HepG2 (cell line): Measurements from ENCODE around the gene DPEP1. TPM values are rescaled to one million over a fixed set of nuclear protein-coding genes. Genes with fewer than 3 reads are reported as not detected.
"Not testable (repeated sequence)": the region's sequence is repeated elsewhere in the genome, so short reads cannot be mapped to it uniquely, and the experiment has no call there.

Experiments used
- ATAC-seq: fragments of 200-7000 bp; cut with Tn5 transposase; 3 replicates; pipeline ENCODE4 v1.9.1; 2020; ENCODE audit warnings: mild to moderate bottlenecking, moderate library complexity
- BruUV-seq: library from RNA; stranded (reverse); fragments of 400-500 nt; replicated peaks from 2 replicates; lab custom pipeline; 2021; lab: Mats Ljungman, UMichigan
- CTCF ChIA-PET: fragments of 300-600 bp; formaldehyde crosslinking; extraction: SDS; loops from one replicate; lab custom pipeline; 2021; ENCODE audit warnings: low total read pairs, inconsistent platforms, low intra/inter-chr PET ratio; lab: Yijun Ruan, JAX
- POLR2A ChIA-PET: fragments of 350-600 bp; sonication (Branson Sonifier 250); formaldehyde crosslinking; loops from one replicate; lab custom pipeline; 2020; ENCODE audit warnings: antibody characterized with exemption, inconsistent platforms; lab: Yijun Ruan, JAX
- DNase-seq: peaks from one replicate; pipeline ENCODE4 v3.0.0-alpha.2; 2015; ENCODE audit warnings: low spot score
- FAIRE-seq: peaks from 3 replicates; lab custom pipeline; 2011; peaks lifted over from hg19 to GRCh38; lab: Jason Lieb, UNC
- H2AFZ ChIP-seq: one replicate; pipeline ENCODE4 v1.6.1; 2011; ENCODE audit warnings: low read length, inconsistent platforms
- H3K27ac ChIP-seq: fragments of 300-600 bp; 3 replicates; pipeline ENCODE4 v1.8.0; 2011; ENCODE audit warnings: mixed run types, mild to moderate bottlenecking, mixed read lengths, low read length, inconsistent platforms; ENCODE audit not compliant: insufficient read depth; ENCODE audit errors: extremely low read length
- H3K27me3 ChIP-seq, 2 experiments: fragments of 200-600 bp in 1 of 2; 2 replicates in 1 of 2; 3 replicates in 1 of 2; pipeline versions ENCODE4 v1.6.0 to v1.8.0; 2011; ENCODE audit warnings: low read length in 2 of 2, mild to moderate bottlenecking in 2 of 2, moderate library complexity in 2 of 2, inconsistent platforms in 1 of 2; ENCODE audit not compliant: insufficient read depth in 2 of 2, control insufficient read depth in 1 of 2
- H3K36me3 ChIP-seq, 2 experiments: fragments of 200-600 bp in 1 of 2; replicated peaks in 1 of 2; 2 replicates in 1 of 2; 3 replicates in 1 of 2; pipeline versions ENCODE4 v1.5.1 to v1.8.0; 2011; ENCODE audit warnings: low read length in 2 of 2, inconsistent platforms in 1 of 2; ENCODE audit not compliant: insufficient read depth in 2 of 2, control insufficient read depth in 1 of 2
- H3K4me1 ChIP-seq: 2 replicates; pipeline ENCODE4 v1.5.1; 2012; ENCODE audit warnings: low read length, inconsistent platforms; ENCODE audit not compliant: insufficient read depth
- H3K4me2 ChIP-seq: 2 replicates; pipeline ENCODE4 v1.6.0; 2011; ENCODE audit warnings: low read depth, low read length, inconsistent platforms
- H3K4me3 ChIP-seq, 3 experiments: fragments of 200-600 bp in 1 of 3; sonication (generic), shearing (Covaris generic) in 1 of 3; replicated peaks in 1 of 3; 2 replicates each; pipeline ENCODE4 v1.5.1; 2011 to 2016; ENCODE audit warnings: low read length in 3 of 3, inconsistent platforms in 2 of 3, low read depth in 2 of 3, mild to moderate bottlenecking in 2 of 3, control low read depth in 1 of 3, mixed read lengths in 1 of 3; ENCODE audit not compliant: insufficient read depth in 1 of 3
- H3K79me2 ChIP-seq: one replicate; pipeline ENCODE4 v1.6.1; 2011; ENCODE audit warnings: low read length, inconsistent platforms; ENCODE audit not compliant: insufficient read depth
- H3K9ac ChIP-seq: 2 replicates; pipeline ENCODE4 v1.6.0; 2011; ENCODE audit warnings: mild to moderate bottlenecking, low read depth, low read length, inconsistent platforms; ENCODE audit not compliant: insufficient read depth
- H3K9me3 ChIP-seq: 2 replicates; pipeline ENCODE4 v1.5.1; 2012; ENCODE audit warnings: mild to moderate bottlenecking, low read length
- H4K20me1 ChIP-seq: 2 replicates; pipeline ENCODE4 v1.6.0; 2011; ENCODE audit warnings: inconsistent platforms, mild to moderate bottlenecking, low read length, moderate library complexity; ENCODE audit not compliant: insufficient read depth
- HNRNPK ChIP-seq: fragments of 200-400 bp; formaldehyde crosslinking; IDR thresholded peaks from 2 replicates; pipeline ENCODE4 v1.6.1; 2018; ENCODE audit warnings: low read length, low read depth, moderate library complexity, mild to moderate bottlenecking; ENCODE audit not compliant: poor library complexity, severe bottlenecking
- PCBP1 ChIP-seq: fragments of 200-400 bp; formaldehyde crosslinking; IDR thresholded peaks from 2 replicates; pipeline ENCODE4 v1.6.1; 2017; ENCODE audit warnings: mild to moderate bottlenecking, low read depth, low read length, borderline replicate concordance
- PCBP2 ChIP-seq: fragments of 200-400 bp; formaldehyde crosslinking; optimal IDR thresholded peaks from 2 replicates; pipeline ENCODE3; 2018; ENCODE audit warnings: low read length, low read depth; ENCODE audit not compliant: poor library complexity, severe bottlenecking
- ZBTB39 ChIP-seq: sonication (generic); formaldehyde crosslinking; IDR thresholded peaks from 2 replicates; pipeline ENCODE4 v1.5.0; 2020; ENCODE audit warnings: missing genetic modification reagents
- ZNF629 ChIP-seq: sonication (generic); formaldehyde crosslinking; conservative IDR thresholded peaks from 2 replicates; pipeline ENCODE4 v1.5.0; 2020; ENCODE audit warnings: missing genetic modification reagents
- WGBS: methylation state at CpG from one replicate; pipeline ENCODE4 v1.1.6; 2017; ENCODE audit warnings: low lambda C conversion rate; 5-methylcytosine and 5-hydroxymethylcytosine counted together
- in situ Hi-C: cut with HindIII; loops from 2 replicates; pipeline ENCODE4 v1.10.0; 2017; ENCODE audit warnings: low pct_unique_long_range_greater_than_20kb; ENCODE audit not compliant: extremely low pct_ligation_motif_present
- intact Hi-C: fragments of 100-400 bp; cut with micrococcal nuclease; formaldehyde crosslinking; loops from one replicate; pipeline ENCODE4 v1.10.0; 2022; ENCODE audit not compliant: unreplicated experiment
- polyA plus RNA-seq, 8 experiments: library from polyadenylated mRNA; depleted of rRNA in 3 of 8; stranded (reverse) in 7 of 8; unstranded in 1 of 8; fragments of >200 nt; fragmentation: Illumina TruSeq in 4 of 8; extraction: Trizol in 4 of 8; gene quantifications; 2 replicates each; pipeline versions ENCODE4 v1.2.1 to v1.2.3, GENCODE V29; 2011 to 2016; ENCODE audit warnings: low read depth in 4 of 8, missing spikeins in 1 of 8, mixed read lengths in 1 of 8; ENCODE audit not compliant: insufficient read depth in 1 of 8
- total RNA-seq, 5 experiments: library from RNA; depleted of rRNA; stranded (reverse); fragments of >200 nt; fragmentation: Illumina TruSeq; extraction: Trizol; gene quantifications; 2 replicates each; pipeline ENCODE4 v1.2.3, GENCODE V29; 2016; ENCODE audit warnings: low read depth in 1 of 5
- TF ChIP-seq, protein P1 (sequence below): sonication (generic); formaldehyde crosslinking; IDR thresholded peaks from 2 replicates; pipeline ENCODE4 v1.4.0; 2020; ENCODE audit warnings: mild to moderate bottlenecking, missing genetic modification reagents

The DPEP1 gene
- total and polyA plus RNA-seq, 2 of the 13 experiments (the other 11 are each of a cell fraction or from before 2014, with no cell fraction given): 37.6 to 52.2 TPM

DNA sequence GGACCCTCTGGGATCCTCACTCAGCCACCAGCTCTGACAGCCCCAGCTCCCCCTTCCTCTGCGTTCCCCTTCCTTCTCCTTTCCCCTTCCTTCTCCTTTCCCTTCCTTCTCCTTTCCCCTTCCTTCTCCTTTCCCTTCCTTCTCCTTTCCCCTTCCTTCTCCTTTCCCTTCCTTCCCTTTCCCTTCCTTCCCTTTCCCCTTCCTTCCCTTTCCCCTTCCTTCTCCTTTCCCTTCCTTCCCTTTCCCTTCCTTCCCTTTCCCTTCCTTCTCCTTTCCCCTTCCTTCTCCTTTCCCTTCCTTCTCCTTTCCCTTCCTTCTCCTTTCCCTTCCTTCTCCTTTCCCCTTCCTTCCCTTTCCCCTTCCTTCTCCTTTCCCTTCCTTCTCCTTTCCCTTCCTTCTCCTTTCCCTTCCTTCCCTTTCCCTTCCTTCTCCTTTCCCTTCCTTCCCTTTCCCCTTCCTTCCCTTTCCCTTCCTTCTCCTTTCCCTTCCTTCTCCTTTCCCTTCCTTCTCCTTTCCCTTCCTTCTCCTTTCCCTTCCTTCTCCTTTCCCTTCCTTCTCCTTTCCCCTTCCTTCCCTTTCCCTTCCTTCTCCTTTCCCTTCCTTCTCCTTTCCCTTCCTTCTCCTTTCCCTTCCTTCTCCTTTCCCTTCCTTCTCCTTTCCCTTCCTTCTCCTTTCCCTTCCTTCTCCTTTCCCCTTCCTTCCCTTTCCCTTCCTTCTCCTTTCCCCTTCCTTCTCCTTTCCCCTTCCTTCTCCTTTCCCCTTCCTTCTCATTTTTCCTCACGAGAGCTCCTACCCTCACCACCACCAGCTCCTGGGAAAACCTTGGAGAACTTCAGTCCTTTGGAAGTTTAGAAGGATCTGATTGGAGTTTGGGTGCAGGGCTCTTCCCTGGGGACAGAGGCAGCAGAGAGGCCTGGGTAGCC is 21.3 kb downstream of the DPEP1 start:
- CTCF ChIA-PET, H3K27ac ChIP-seq, BruUV-seq, H3K4me2 ChIP-seq, H3K9ac ChIP-seq, H3K36me3 ChIP-seq, H3K79me2 ChIP-seq, DNase-seq, H4K20me1 ChIP-seq, FAIRE-seq, ATAC-seq, H3K27me3 ChIP-seq, POLR2A ChIA-PET, H2AFZ ChIP-seq, H3K9me3 ChIP-seq, in situ Hi-C loops, H3K4me3 ChIP-seq, intact Hi-C loops: not testable (repeated sequence)
- peaks cover 38% of the 10 kb centered on the region for H3K4me1 ChIP-seq
- 59% methylated on average over 2 of the region's 2 CpGs for WGBS
- TF ChIP-seq PCBP1 (peak; percentile 97; the same call in 1 of the 2 replicates), PCBP2 (peak; percentile 92), HNRNPK (peak; percentile 100)
- TF ChIP-seq, protein P1, sequence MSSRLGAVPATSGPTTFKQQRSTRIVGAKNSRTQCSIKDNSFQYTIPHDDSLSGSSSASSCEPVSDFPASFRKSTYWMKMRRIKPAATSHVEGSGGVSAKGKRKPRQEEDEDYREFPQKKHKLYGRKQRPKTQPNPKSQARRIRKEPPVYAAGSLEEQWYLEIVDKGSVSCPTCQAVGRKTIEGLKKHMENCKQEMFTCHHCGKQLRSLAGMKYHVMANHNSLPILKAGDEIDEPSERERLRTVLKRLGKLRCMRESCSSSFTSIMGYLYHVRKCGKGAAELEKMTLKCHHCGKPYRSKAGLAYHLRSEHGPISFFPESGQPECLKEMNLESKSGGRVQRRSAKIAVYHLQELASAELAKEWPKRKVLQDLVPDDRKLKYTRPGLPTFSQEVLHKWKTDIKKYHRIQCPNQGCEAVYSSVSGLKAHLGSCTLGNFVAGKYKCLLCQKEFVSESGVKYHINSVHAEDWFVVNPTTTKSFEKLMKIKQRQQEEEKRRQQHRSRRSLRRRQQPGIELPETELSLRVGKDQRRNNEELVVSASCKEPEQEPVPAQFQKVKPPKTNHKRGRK (CRISPR knock-in tag): peak; percentile 95

DNA sequence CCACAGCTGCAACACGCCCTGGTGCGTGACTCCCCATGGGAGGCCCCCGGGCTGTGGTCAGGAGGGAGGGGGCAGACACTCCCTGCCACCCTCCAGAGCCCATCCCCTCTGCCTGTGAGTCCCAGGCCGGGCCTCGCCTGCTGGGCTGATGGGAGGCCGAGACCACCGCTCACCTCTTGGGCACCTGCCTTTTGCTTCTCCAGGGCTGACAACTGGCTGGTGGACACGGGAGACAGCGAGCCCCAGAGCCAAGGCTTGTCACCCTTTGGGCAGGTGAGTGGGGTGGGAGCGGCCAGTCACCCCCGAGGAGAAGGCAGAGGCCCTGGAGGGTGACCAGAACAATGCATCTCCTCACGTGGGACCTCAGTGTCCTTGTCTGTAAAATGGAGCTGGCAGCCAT is 23.2 kb downstream of the DPEP1 start:
- Histone ChIP-seq H3K27me3 (no peaks in the 10 kb centered on the region), H3K79me2 (no peaks in the 10 kb centered on the region), H3K4me3 (no peak overlapping the region), H3K9ac (no peak overlapping the region), H4K20me1 (no peaks in the 10 kb centered on the region), H3K36me3 (no peaks in the 10 kb centered on the region), H3K27ac (no peak overlapping the region), H3K9me3 (no peaks in the 10 kb centered on the region), H2AFZ (no peak overlapping the region), H3K4me2 (no peak overlapping the region), H3K4me1 (peaks cover 35% of the 10 kb centered on the region)
- ChIA-PET POLR2A (no interaction called here), CTCF (no interaction called here)
- DNase-seq (no peak), ATAC-seq (no peak), FAIRE-seq (no peak)
- in situ Hi-C loops (no loop called here), intact Hi-C loops (no loop called here)
- WGBS: 60% methylated on average over 1 of the region's 12 CpGs
- no TSS peak for BruUV-seq
- TF ChIP-seq ZBTB39 (CRISPR knock-in tag) (no peak), ZNF629 (CRISPR knock-in tag) (peak; percentile 51; the same call in 1 of the 2 replicates)
